Activated T-cell treated with anti-CD3 and anti-CD28 coated beads for 48 hours (primary cell): Measurements from ENCODE around the gene FGF4.

Source experiments
- DNase-seq: peaks from one replicate; pipeline ENCODE4 v3.0.0-alpha.2; 2020; ENCODE audit warnings: low read depth

The FGF4 gene, protein sequence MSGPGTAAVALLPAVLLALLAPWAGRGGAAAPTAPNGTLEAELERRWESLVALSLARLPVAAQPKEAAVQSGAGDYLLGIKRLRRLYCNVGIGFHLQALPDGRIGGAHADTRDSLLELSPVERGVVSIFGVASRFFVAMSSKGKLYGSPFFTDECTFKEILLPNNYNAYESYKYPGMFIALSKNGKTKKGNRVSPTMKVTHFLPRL

DNA sequence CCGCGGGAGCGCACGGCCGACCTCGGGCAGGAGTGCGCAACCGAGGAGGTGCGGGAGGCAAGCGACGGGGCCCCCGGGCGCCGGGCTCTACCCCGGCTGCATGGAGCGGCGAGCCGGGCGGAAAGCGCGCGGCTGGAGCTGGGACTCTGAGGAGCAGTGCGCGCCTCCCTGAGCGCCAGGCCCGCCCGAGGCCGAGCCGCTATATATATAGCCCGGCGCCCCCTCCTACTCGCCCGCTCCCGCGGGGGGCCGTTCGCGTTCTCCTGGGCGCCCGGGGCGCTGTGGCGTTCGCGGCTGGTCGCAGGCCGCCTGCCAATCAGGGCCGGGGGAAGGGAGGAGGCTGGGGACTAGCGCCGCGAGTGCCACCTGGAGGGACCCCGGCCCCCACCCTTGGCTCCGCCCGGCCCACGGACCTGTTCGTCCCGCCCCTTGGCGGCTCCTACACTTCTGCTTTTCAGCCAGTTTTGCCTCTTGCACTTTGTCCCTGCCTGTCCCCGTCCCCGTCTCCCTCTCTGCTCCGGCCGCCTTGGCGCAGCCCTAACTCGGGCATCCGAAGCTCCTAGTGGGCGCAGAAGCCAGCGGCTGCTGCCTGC is at the start of gene FGF4:
FGF4 (minus strand) TSS at position 179 of the 593 bp plus-strand sequence. CDS start 257 bp downstream, outside the sequence.
- no peak for DNase-seq

DNA sequence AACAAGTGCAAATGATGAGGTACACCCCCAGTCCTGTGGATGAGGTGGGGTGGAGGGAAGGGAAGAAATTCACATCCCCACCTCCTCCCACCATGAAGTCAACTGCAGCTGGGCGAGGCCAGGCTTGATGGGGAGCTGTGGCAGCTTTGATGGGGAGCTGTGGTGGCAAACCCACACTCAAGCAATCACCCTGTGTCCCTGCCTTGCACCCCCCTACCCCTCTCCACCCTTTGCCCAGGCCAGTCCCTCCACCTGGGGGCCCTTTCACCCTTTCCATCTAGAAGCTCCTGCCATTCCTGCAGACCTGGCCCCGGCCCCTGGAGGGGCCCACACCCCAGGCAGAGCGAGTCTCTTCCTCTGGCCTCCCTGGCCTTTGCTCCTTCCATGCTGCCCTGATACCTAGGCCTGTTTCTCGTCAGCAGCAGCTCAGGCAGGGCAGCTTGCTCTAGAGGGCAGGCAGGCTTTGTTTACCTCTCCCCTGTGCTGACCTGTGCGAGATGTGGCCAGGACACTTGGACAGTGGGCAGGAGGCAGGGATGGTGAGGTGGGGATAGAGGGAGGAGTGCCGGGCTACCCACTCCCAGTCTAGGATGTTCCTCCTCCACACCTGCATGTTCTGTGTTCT is 48.6 kb upstream of the FGF4 start:
- DNase-seq = no peak

DNA sequence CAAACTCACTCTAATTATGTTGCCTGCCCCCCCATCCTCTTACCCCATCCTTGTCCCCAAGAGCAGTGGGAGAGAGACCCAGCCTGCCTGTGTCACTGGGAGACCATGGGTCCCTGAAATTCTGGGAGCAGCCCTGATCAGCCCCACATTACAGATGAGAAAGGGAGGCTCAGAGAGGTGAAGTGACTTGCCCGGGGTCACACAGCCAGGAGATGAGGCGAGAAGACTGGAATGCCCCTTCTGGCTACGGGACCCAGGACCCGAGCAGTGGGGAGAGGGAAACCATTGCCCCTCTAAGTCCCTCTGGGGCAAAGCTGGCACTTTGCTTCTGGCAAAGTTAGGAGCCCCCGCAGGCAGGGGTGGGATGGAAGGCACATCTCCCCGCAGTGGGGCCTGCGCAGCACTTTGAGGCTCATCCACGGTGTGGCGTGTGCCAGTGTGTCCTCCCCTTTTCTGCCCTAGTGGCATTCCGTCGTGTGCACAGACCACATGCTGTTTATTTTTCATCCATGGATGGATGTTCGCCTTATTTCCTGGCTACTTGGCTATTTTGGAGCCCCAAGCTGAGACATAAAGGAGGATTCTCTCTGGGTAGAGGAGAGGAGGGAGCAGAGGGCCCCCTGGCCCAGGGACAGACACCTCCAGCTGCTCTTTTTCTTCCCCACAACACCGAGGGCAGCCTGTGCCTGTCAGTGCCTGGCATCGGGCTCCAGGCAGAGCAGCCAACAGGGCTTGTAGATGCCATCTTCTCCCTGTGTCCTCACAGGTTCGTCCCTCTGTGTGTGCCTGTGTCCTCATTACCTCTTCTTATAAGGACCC is 47.7 kb upstream of the FGF4 start:
- DNase-seq = no peak

- no peak for DNase-seq
Observed at GRCh38 chr11:69821511-69822040, 46.4 kb upstream of the FGF4 start.

- DNase-seq = no peak
Observed at GRCh38 chr11:69820441-69820840, 45.3 kb upstream of the FGF4 start.

DNA sequence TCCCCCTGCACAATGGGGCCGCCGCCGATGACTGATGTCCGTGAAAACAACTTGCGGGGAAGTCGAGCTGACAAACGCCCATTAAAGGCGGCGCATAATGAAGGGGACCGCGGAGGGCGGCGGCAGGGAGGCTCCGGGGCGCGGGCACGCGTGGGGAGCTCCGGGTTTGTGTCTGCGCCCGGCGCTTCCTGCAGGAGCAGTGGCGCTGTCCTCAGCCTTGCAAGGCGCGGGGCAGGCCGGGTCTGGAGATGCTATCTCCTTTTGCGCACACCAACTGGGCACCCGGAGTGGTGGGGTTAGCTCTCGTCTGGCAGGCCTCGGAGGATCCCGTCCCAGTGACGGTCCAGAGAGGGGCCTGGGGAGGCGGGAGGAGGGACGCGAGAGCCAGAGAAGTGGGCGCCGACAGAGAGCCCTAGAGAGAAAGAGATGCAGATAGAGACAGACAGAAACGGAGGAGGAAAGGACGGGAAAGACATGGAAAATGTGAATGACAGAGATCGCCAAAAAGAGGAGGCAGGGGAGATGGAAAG is 44.5 kb upstream of the FGF4 start:
- no peak for DNase-seq

GRCh38 chr11:69818603-69819441 is 43.7 kb upstream of the FGF4 start, which contains the start of gene FGF3:
FGF3 (minus strand) TSS chr11:69819416; CDS start chr11:69818933, 483 bp downstream.
- DNase-seq = no peak

- no peak for DNase-seq
Observed at GRCh38 chr11:69818231-69818602, 43.1 kb upstream of the FGF4 start.

- DNase-seq = no peak
Observed at GRCh38 chr11:69817265-69818230, 42.4 kb upstream of the FGF4 start.

DNA sequence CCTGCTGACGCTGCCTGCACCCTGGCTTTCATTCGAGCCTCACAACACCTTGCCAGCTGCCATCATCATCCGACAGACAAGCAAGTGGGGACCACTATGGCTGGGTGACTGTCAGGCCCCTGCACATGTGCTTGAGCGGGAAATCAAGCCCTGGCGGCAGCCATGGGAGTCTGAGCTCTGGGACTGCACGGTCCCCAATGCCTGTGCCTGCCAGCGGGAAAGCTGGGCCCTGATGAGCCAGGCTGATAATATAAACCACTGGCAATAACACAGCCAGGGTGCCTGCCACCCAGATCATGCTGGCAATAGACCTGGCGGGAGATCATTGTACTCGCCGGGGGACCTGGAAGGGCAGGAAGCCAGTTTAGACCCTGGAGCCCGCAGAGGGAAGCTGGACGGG is 41.5 kb upstream of the FGF4 start:
- DNase-seq = no peak

GRCh38 chr11:69815973-69816372 is 40.8 kb upstream of the FGF4 start:
- no peak for DNase-seq

DNA sequence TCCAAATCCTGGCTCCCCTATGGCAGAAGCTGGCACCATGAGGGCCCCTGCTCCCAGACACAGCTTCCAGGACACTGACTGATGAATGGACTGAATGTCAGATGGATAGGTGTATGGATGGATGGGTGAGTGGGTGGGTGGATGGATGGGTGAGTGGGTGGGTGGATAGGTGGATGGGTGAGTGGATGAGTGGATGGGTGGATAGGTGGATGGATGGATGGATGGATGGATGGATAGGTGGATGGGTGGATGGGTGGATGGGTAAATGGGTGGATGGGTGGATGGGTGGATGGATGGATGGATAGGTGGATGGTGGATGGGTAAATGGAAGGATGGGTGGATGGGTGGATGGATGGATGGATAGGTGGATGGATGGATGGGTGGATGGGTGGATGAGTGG is 39.8 kb upstream of the FGF4 start:
- DNase-seq = no peak

GRCh38 chr11:69814411-69814810 is 39.3 kb upstream of the FGF4 start:
- DNase-seq = no peak

DNA sequence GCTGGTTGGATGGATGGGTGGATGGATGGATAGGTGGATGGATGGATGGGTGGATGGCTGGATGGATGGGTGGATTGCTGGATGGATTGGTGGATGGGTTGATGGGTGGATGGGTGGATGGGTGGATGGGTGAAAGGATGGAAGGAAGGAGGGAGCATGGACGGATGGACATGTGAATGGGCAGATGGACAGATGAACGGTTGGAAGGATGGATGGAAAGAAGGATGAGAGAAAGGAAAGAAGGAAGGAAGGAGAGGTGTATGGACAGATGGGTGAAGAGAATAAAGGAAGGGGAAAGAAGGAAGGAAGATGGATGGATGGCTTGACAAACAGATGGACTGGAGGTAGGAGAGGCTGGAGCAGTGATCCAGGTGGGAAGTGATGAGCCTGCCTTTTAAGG is 38.7 kb upstream of the FGF4 start:
- no peak for DNase-seq

GRCh38 chr11:69812946-69813345 is 37.8 kb upstream of the FGF4 start:
- DNase-seq = no peak

DNA sequence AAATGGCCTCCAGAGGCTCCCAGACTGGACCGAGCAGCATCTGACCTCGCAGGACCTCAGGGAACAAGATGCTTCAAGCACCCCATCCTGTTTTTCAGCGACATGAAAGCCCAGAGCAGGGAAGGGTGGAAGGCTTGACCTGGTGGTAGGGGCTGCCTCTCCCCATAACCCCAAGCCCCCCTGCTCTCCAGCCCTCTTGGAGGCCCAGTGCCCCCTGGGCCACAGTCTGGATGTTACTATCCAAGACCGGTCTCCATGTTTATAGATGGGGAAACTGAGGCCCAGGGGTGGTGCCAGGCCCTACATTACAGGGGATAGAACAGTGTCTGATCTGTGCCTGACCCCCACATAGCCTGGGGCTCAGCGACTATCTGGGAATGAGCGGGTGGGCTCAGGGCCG is 37.1 kb upstream of the FGF4 start:
- no peak for DNase-seq

DNA sequence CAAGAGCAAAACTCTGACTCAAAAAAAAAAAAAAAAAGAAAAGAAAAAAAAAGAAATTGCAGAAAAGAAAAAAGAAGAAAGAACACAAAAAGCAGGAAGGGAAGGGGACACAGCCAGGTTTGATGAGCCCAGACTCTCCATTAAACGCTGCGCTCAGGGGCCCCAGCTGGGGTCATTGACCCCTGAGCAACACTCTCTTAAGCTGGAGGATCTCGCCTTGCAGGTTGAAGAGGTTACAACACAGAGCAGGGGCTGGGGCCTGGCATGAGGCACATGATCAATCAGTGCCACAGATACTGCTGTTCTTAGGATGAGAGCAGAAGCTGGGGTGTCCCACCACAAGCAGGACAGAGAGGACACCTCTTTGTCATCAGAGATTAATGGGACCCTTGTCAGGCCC is 36.3 kb upstream of the FGF4 start:
- DNase-seq = no peak

GRCh38 chr11:69810289-69811118 is 35.4 kb upstream of the FGF4 start:
- no peak for DNase-seq

- no peak for DNase-seq
Observed at GRCh38 chr11:69808667-69809086, 33.5 kb upstream of the FGF4 start.
